GM12878 (cell line): ENCODE results near the gene KAZN. TPM values are rescaled to one million over a fixed set of nuclear protein-coding genes. Genes with fewer than 3 reads are reported as not detected.

ENCODE experiments used
- ATAC-seq: fragments of 200-7000 bp; cut with Tn5 transposase; 3 replicates; pipeline ENCODE4 v1.9.1; 2020; ENCODE audit warnings: mild to moderate bottlenecking, moderate library complexity
- BruUV-seq: library from RNA; stranded (reverse); fragments of 400-500 nt; replicated peaks from 2 replicates; lab custom pipeline; 2021; lab: Mats Ljungman, UMichigan
- CTCF ChIA-PET: fragments of 300-600 bp; sonication (Branson Sonifier 250); formaldehyde crosslinking; extraction: SDS; loops from one replicate; lab custom pipeline; 2021; ENCODE audit warnings: inconsistent platforms; lab: Yijun Ruan, JAX
- POLR2A ChIA-PET: fragments of 350-600 bp; formaldehyde crosslinking; extraction: SDS; loops from one replicate; lab custom pipeline; 2021; ENCODE audit warnings: inconsistent platforms; lab: Charles Lee
- RAD21 ChIA-PET: fragments of 300-600 bp; sonication (Branson Sonifier 250); formaldehyde crosslinking; loops from one replicate; lab custom pipeline; 2023; ENCODE audit warnings: antibody characterized with exemption; ENCODE audit not compliant: unreplicated experiment; lab: Charles Lee
- SMC1A ChIA-PET: fragments of 300-600 bp; sonication (Branson Sonifier 250); formaldehyde crosslinking; loops from one replicate; lab custom pipeline; 2023; ENCODE audit not compliant: unreplicated experiment, uncharacterized antibody; lab: Charles Lee
- DNase-seq: peaks from one replicate; pipeline ENCODE4 v3.0.0-alpha.2; 2011; ENCODE audit warnings: low read depth, low spot score
- FAIRE-seq: peaks from 3 replicates; lab custom pipeline; 2011; peaks lifted over from hg19 to GRCh38; lab: Jason Lieb, UNC
- H2AFZ ChIP-seq: 2 replicates; pipeline ENCODE4 v1.6.0; 2011; ENCODE audit warnings: low read depth, low read length, control low read depth; ENCODE audit not compliant: control insufficient read depth
- H3K27ac ChIP-seq: 2 replicates; pipeline ENCODE4 v1.5.1; 2011; ENCODE audit warnings: control low read depth; ENCODE audit not compliant: control insufficient read depth, insufficient read depth
- H3K27me3 ChIP-seq, 2 experiments: replicated peaks in 1 of 2; 2 replicates each; pipeline versions ENCODE4 v1.6.0 to v1.6.1; 2011; ENCODE audit warnings: low read length in 1 of 2; ENCODE audit not compliant: control insufficient read depth in 2 of 2, insufficient read depth in 2 of 2
- H3K36me3 ChIP-seq, 2 experiments: 2 replicates each; pipeline ENCODE4 v1.5.1; 2011; ENCODE audit warnings: low read length in 1 of 2; ENCODE audit not compliant: control insufficient read depth in 2 of 2, insufficient read depth in 2 of 2
- H3K4me1 ChIP-seq: 2 replicates; pipeline ENCODE4 v1.6.1; 2011; ENCODE audit warnings: mild to moderate bottlenecking, low read length, moderate library complexity, mixed read lengths; ENCODE audit not compliant: control insufficient read depth, insufficient read depth
- H3K4me2 ChIP-seq: 2 replicates; pipeline ENCODE4 v1.6.0; 2011; ENCODE audit warnings: control low read depth; ENCODE audit not compliant: control insufficient read depth, insufficient read depth
- H3K4me3 ChIP-seq: fragments of 200-600 bp; sonication (generic); 2 replicates; pipeline ENCODE4 v1.5.1; 2016
- H3K79me2 ChIP-seq: 2 replicates; pipeline ENCODE4 v1.6.0; 2011; ENCODE audit warnings: low read length; ENCODE audit not compliant: control insufficient read depth, insufficient read depth
- H3K9ac ChIP-seq: 2 replicates; pipeline ENCODE4 v1.8.0; 2011; ENCODE audit warnings: low read length, control low read depth, mixed read lengths; ENCODE audit not compliant: control insufficient read depth, insufficient read depth
- H3K9me3 ChIP-seq: replicated peaks from 3 replicates; pipeline ENCODE4 v1.5.1; 2011; ENCODE audit warnings: mild to moderate bottlenecking, low read length; ENCODE audit not compliant: control insufficient read depth, insufficient read depth
- H4K20me1 ChIP-seq: 2 replicates; pipeline ENCODE4 v1.6.0; 2011; ENCODE audit not compliant: control insufficient read depth, insufficient read depth
- CTCF ChIP-seq, 3 experiments: IDR thresholded peaks in 2 of 3; conservative IDR thresholded peaks in 1 of 3; 2 replicates each; pipeline ENCODE4 v1.5.1; 2011; ENCODE audit warnings: low read depth in 3 of 3, low read length in 3 of 3, mild to moderate bottlenecking in 3 of 3, control low read depth in 2 of 3, moderate library complexity in 2 of 3, inconsistent platforms in 1 of 3, mixed read lengths in 1 of 3; ENCODE audit not compliant: control insufficient read depth in 2 of 3, insufficient read depth in 1 of 3; ENCODE audit errors: extremely low read depth in 1 of 3
- E2F4 ChIP-seq: IDR thresholded peaks from 2 replicates; pipeline ENCODE4 v1.6.1; 2012; ENCODE audit warnings: low read depth, low read length, improper control_type of control experiment
- FOXM1 ChIP-seq: IDR thresholded peaks from 2 replicates; pipeline ENCODE4 v1.6.1; 2012; ENCODE audit warnings: low read depth, mild to moderate bottlenecking, inconsistent platforms, low read length, moderate library complexity
- HDGF ChIP-seq: fragments of 450-650 bp; IDR thresholded peaks from 2 replicates; pipeline ENCODE4 v1.6.1; 2016; ENCODE audit warnings: antibody characterized with exemption
- IKZF2 ChIP-seq, 2 experiments: fragments of 450-650 bp; IDR thresholded peaks; 2 replicates each; pipeline ENCODE4 v1.6.1; 2017; ENCODE audit warnings: mild to moderate bottlenecking in 2 of 2, moderate library complexity in 2 of 2
- POU2F2 ChIP-seq: IDR thresholded peaks from 3 replicates; pipeline ENCODE4 v1.6.1; 2011; ENCODE audit warnings: low read depth, mild to moderate bottlenecking, low read length, borderline replicate concordance
- TCF7 ChIP-seq: IDR thresholded peaks from 2 replicates; pipeline ENCODE4 v1.6.1; 2014; ENCODE audit warnings: antibody characterized with exemption, borderline replicate concordance
- ZBTB40 ChIP-seq: fragments of 450-650 bp; IDR thresholded peaks from 2 replicates; pipeline ENCODE4 v1.6.1; 2016; ENCODE audit warnings: mild to moderate bottlenecking, moderate library complexity, borderline replicate concordance
- WGBS: methylation state at CpG from one replicate; pipeline ENCODE4 v1.1.6; 2016; ENCODE audit warnings: low lambda C conversion rate; ENCODE audit not compliant: insufficient replicate concordance, insufficient coverage; ENCODE audit errors: missing lambda C conversion rate; 5-methylcytosine and 5-hydroxymethylcytosine counted together
- in situ Hi-C: fragments of 300-500 bp; cut with MboI; formaldehyde crosslinking; loops from 9 replicates; pipeline ENCODE4 v1.14.3; 2018; ENCODE audit warnings: mixed read lengths
- intact Hi-C: fragments of 100-400 bp; cut with micrococcal nuclease; formaldehyde crosslinking; loops from one replicate; pipeline ENCODE4 v1.14.2; 2022; ENCODE audit not compliant: unreplicated experiment
- polyA plus RNA-seq, 11 experiments: library from polyadenylated mRNA; depleted of rRNA in 4 of 11; unstranded in 6 of 11; stranded (reverse) in 5 of 11; fragments of >200 nt; fragmentation: Nextera tagmentation in 4 of 11; fragmentation: Illumina TruSeq in 1 of 11; extraction: Ambion mirVana in 4 of 11; extraction: Trizol in 1 of 11; gene quantifications; 1 replicate in 1 of 11; 2 replicates in 10 of 11; pipeline versions ENCODE4 v1.2.1 to v1.2.3, GENCODE V29; 2011 to 2016; ENCODE audit warnings: inconsistent platforms in 2 of 11, missing spikeins in 2 of 11, low read depth in 1 of 11
- total RNA-seq, 4 experiments: library from RNA; depleted of rRNA in 3 of 4; stranded (reverse); fragments of >200 nt in 3 of 4; fragmentation: Illumina TruSeq in 1 of 4; extraction: Trizol in 1 of 4; gene quantifications; 2 replicates each; pipeline versions ENCODE4 v1.2.1 to v1.2.3, GENCODE V29; 2013 to 2021

KAZN gene
- total and polyA plus RNA-seq, 10 of the 15 experiments (the other 5 are each of a cell fraction or from before 2014, with no cell fraction given): 0.72 to 4.0 (median 1.2) TPM

DNA sequence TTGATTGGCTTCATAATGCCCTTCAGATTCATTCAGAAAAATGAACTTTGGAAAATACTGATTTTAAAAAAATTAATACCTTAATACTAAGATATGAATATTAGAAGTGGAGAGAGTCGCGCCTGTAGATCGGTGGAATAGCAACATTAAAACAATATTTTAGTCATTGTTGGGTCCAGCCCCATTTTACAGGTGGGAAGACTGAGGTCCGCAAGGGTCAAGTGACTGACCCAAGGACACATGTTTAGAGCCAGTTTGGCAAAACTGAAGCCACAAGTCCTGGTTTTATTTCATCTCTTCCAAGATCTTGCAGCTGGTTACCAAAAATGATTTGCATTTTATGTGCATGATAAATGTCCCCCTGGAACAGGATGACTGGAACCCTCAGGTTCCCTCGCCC lies 441.4 kb downstream of the KAZN start:
- ChIA-PET RAD21 (no interaction called here), POLR2A (no interaction called here), CTCF (interaction anchor here (0.6 kb wide), 1 partner anchor 248 kb away, joined by 3 read pairs; no protein-coding TSS in a partner anchor), SMC1A (no interaction called here)
- Histone ChIP-seq H3K4me1 (no peaks in the 10 kb centered on the region), H3K27ac (no peak overlapping the region), H2AFZ (no peak overlapping the region), H3K4me2 (no peak overlapping the region), H3K79me2 (no peaks in the 10 kb centered on the region), H3K9me3 (no peaks in the 10 kb centered on the region), H3K27me3 (no peaks in the 10 kb centered on the region), H3K4me3 (no peak overlapping the region), H3K9ac (no peak overlapping the region), H4K20me1 (no peaks in the 10 kb centered on the region; the same call in 1 of the 2 replicates), H3K36me3 (no peaks in the 10 kb centered on the region)
- DNase-seq (no peak), FAIRE-seq (no peak), ATAC-seq (no peak)
- 51% methylated on average over 5 of the region's 5 CpGs for WGBS
- no peak for TF ChIP-seq POU2F2
- TF ChIP-seq E2F4: no peak
- TF ChIP-seq TCF7: no peak
- no peak for TF ChIP-seq HDGF
- TF ChIP-seq CTCF (IDR thresholded peaks at IDR 0.05 in 2 of 3, conservative IDR thresholded peaks at IDR 0.05 in 1 of 3; ENCODE audit: control insufficient read depth in 2 of 3, extremely low read depth in 1 of 3, insufficient read depth in 1 of 3, low read depth in 3 of 3, low read length in 3 of 3): no peak
- TF ChIP-seq ZBTB40: no peak
- TF ChIP-seq FOXM1: no peak
- TF ChIP-seq IKZF2 (IDR thresholded peaks at IDR 0.05): no peak
- in situ Hi-C loops: no loop called here
- no TSS peak for BruUV-seq
- intact Hi-C loops: loop anchor here (10.0 kb wide), 2 partner anchors 125 to 1075 kb away; no protein-coding TSS in a partner anchor
